ENCODE data around the gene RALB. TPM values are rescaled to one million over a fixed set of nuclear protein-coding genes. Genes with fewer than 3 reads are reported as not detected.
"Not testable (repeated sequence)": the region's sequence is repeated elsewhere in the genome, so short reads cannot be mapped to it uniquely, and the experiment has no call there.

The RALB gene
- total RNA-seq, 1 donor from 2014 or later = 52.6 TPM

GRCh38 chr2:120320318-120320851, 67.7 kb downstream of the RALB start:
- intact Hi-C loops (cut with micrococcal nuclease) = no loop called here
- DNase-seq (no peak), ATAC-seq (no peak)

- DNase-seq; ATAC-seq; intact Hi-C loops (cut with micrococcal nuclease): not testable (repeated sequence)
These were observed 68.4 kb downstream of the RALB start for GRCh38 chr2:120320887-120321556.

- intact Hi-C loops (cut with micrococcal nuclease) = no loop called here
- ATAC-seq (no peak), DNase-seq (no peak)
These were observed 69.2 kb downstream of the RALB start for GRCh38 chr2:120321721-120322284.

- intact Hi-C loops (cut with micrococcal nuclease) = no loop called here
- ATAC-seq (no peak), DNase-seq (no peak)
These were observed 69.7 kb downstream of the RALB start for GRCh38 chr2:120322329-120322728.

- intact Hi-C loops (cut with micrococcal nuclease) = no loop called here
- ATAC-seq (peak; percentile 94), DNase-seq (peak; percentile 84)
These were observed 70.6 kb downstream of the RALB start for GRCh38 chr2:120323214-120323613.

- intact Hi-C loops (cut with micrococcal nuclease) = no loop called here
- no peak for DNase-seq
- peak; percentile 41 for ATAC-seq
These were observed 71.3 kb downstream of the RALB start for GRCh38 chr2:120323807-120324399.

GRCh38 chr2:120324933-120325332, 72.3 kb downstream of the RALB start:
- ATAC-seq = no peak
- intact Hi-C loops (cut with micrococcal nuclease) = no loop called here
- DNase-seq = no peak

- no peak for ATAC-seq
These were observed 73.4 kb downstream of the RALB start for GRCh38 chr2:120326066-120326465.

GRCh38 chr2:120330946-120331822, 78.5 kb downstream of the RALB start:
- ATAC-seq (peak; percentile 18), DNase-seq (no peak)

More at GRCh38 chr2:120326066-120326465, 73.4 kb downstream of the RALB start:
- DNase-seq = no peak
- intact Hi-C loops (cut with micrococcal nuclease) = no loop called here

GRCh38 chr2:120331903-120332302, 79.3 kb downstream of the RALB start:
- ATAC-seq = peak; percentile 60
- intact Hi-C loops (cut with micrococcal nuclease) = no loop called here
- DNase-seq = no peak

More at GRCh38 chr2:120330946-120331822, 78.5 kb downstream of the RALB start:
- intact Hi-C loops (cut with micrococcal nuclease) = no loop called here

- ATAC-seq (no peak), DNase-seq (no peak)
- intact Hi-C loops (cut with micrococcal nuclease) = no loop called here
These were observed 79.7 kb downstream of the RALB start for GRCh38 chr2:120332384-120332783.

- DNase-seq (no peak), ATAC-seq (no peak)
- intact Hi-C loops (cut with micrococcal nuclease) = no loop called here
These were observed 81.4 kb downstream of the RALB start for GRCh38 chr2:120334068-120334467.

- ATAC-seq (no peak), DNase-seq (no peak)
- intact Hi-C loops (cut with micrococcal nuclease) = no loop called here
These were observed 84.1 kb downstream of the RALB start for GRCh38 chr2:120336749-120337148.

- no peak for ATAC-seq
- intact Hi-C loops (cut with micrococcal nuclease) = no loop called here
- no peak for DNase-seq
These were observed 85.4 kb downstream of the RALB start for GRCh38 chr2:120338015-120338414.

GRCh38 chr2:120341977-120342376, 89.3 kb downstream of the RALB start:
- intact Hi-C loops (cut with micrococcal nuclease) = loop anchor here (5.0 to 10.0 kb wide), 2 partner anchors 213 to 335 kb away; no protein-coding TSS in a partner anchor
- DNase-seq = no peak
- ATAC-seq = no peak

- DNase-seq (no peak), ATAC-seq (no peak)
- intact Hi-C loops (cut with micrococcal nuclease) = loop anchor here (5.0 to 10.0 kb wide), 2 partner anchors 212 to 335 kb away; no protein-coding TSS in a partner anchor
These were observed 89.8 kb downstream of the RALB start for GRCh38 chr2:120342446-120342845.

GRCh38 chr2:120343100-120343432, 90.4 kb downstream of the RALB start:
- intact Hi-C loops (cut with micrococcal nuclease) = loop anchor here (5.0 to 10.0 kb wide), 2 partner anchors 212 to 334 kb away; no protein-coding TSS in a partner anchor
- DNase-seq (no peak), ATAC-seq (no peak)

- ATAC-seq (peak; percentile 88), DNase-seq (peak; percentile 90)
- intact Hi-C loops (cut with micrococcal nuclease) = loop anchor here (5.0 to 10.0 kb wide), 2 partner anchors 211 to 334 kb away; no protein-coding TSS in a partner anchor
These were observed 90.9 kb downstream of the RALB start for GRCh38 chr2:120343433-120344105.
